HG02588 (cell line): Measurements from ENCODE around the gene WASF3.
"Not testable (repeated sequence)": the region's sequence is repeated elsewhere in the genome, so short reads cannot be mapped to it uniquely, and the experiment has no call there.

Source experiments
- ATAC-seq: cut with Tn5 transposase; IDR thresholded peaks from one replicate; pipeline ENCODE4 v1.9.1; 2021; ENCODE audit warnings: mild to moderate bottlenecking, moderate library complexity; ENCODE audit not compliant: unreplicated experiment

The WASF3 gene

DNA sequence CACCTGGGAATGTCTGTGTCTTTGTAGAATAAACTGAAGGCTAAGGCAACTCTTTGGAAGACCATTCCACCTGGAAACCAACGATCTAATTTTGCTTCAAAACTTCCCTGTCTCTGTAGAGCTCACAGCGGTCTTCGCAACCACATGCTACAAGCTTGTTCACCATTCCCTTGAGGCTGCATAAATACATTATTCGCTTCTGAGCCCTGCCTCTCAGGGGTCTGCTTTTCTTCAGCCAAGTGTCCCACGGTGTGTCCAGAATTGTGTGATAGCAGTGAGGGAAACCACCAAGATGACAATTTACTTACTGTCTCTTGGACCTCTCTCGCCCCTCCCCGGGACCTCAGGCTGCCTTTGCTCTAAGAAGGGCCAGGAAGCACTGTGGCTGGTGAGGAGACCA is 152.0 kb downstream of the WASF3 start:
- ATAC-seq: no peak

DNA sequence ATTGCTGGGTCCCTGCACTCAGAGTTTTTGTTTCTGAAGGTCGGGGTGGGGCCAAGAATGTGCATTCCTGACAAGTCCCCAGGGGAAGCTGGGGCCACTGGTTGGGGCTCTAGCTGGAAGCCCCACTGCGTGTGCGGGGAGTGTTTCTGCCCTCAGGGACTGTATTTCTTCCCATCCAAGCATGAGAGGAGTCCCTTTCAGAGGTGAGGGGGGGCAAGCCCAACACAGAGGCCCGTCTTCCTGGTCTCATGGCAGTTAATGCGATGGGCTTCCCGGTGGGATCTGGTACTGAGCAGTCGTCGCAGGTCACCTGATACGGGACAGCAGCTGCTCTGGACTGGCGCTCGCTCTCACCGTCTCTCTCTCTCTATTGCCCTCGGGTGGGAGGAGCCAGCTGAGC is 152.7 kb downstream of the WASF3 start:
- ATAC-seq: no peak

DNA sequence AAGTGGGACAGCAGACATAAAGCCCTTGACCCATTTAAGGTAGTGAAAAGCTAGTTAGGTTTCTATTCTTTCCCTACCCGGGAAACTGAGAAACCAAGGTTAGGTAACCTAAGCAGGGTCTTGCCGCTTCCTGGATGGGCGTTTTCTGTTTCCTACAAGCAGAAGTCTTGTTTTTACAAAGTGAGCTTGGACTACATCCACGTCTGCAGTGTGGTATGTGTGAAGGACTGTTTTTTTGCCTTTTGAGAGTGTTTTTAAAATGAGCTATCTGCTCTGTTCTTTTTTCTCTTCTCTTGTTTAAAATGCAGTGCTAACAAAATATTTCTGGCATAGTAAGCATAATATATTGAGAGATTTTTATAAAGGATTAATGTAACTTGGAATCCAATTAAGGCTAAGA is 153.7 kb downstream of the WASF3 start:
- no peak for ATAC-seq

DNA sequence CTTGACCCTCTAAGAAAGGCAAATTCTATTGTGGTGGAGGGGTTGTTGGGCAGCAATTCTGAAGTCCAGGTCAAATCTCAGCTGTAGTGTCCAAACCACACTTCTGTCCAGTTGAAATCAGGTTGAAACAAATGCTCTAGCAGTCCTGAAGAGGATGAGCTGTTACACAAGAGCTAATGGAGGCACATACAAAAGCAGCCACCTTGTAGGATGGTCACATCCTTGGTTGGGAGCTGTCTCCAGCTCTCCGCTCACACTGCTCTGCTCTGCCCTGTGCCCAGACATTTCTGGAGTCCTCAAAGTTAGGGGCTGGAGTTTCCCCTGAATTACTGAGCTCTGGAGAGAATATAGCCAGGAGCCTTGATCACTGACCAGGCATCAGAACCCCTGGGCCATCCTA is 155.9 kb downstream of the WASF3 start:
- no peak for ATAC-seq

DNA sequence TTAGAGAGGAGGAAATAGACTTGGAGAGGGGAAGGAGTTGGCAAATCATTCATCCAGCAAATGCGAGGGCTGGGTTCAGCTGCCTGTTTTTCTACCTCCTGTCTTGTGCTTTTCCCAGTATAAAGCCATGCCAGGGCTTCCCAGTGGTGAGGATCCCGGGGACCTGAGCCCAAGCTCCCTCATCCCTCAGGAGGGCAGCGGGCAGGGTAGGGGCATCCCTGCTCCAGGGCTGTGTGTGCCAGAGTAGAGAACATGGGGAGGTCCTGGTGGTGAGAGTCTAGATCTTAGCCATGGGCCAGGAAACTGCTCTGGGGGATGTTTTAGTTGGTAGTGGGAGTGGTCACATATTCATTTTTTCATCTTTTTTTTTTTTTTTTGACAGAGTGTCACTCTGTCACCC is 159.5 kb downstream of the WASF3 start:
- no peak for ATAC-seq

DNA sequence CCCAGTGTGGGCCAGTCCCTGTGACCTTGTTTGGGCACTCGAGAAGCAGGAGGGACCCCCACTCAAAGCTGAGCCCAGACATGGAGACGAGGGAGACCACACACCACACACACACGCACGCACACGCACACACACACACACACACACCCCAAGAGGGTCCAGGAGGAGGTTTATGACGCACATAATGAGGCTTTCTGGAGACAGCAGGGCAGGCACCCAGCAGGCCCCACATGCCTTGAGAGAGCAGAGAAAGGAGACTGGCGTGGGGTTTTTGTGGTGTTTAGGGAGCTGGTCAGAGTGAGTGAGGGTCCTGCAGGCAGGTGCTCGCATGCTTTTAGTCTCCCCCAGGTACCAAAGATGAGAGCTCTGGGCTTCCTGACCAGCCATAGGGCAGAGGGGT is 160.7 kb downstream of the WASF3 start:
- ATAC-seq: no peak

DNA sequence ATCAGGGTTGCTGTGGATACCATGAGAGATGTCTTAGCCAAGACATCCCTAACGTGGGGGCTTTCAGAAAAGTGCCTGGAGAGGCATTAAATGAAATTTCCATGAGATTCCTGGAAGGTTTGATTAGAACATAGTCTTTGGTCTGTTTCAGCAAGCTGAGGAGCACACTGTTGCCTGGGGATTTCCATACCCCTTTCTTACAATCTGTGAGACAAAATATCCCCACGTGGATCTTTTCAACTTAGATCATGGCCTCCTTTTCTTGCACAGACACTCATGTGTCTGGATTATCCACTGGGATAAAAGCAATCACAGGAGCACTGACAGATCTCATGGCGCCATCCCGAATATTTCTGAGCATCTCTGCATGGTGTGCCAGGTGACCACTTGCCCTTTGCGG is 161.4 kb downstream of the WASF3 start:
- ATAC-seq: no peak

DNA sequence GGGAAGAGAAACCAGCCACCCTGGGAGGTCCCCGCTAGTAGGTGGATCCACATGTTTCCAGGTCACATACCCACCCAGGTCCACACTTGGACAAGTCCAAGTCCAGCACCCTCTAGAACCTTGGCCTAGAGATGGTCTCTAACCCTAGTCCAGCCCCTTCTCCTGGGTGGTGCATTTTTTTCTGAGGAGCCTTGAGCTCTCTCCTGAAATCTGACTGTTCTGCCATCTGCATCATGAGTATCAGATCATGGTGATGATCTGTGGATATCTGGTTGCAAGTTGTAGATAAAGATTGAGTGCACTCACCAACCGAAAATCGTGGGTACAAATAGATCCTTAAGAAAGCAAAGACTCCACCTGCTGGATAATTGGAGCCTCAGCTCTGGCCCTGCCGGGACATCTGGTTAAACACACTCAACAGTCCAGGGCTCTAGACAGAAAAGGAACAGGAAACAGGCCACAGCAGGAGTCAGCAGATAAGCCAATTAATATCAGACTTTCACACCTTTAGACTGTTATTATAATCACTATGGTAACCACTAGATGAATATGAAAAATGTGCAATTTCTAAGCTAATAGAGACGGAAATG is 162.0 kb downstream of the WASF3 start:
- no peak for ATAC-seq

DNA sequence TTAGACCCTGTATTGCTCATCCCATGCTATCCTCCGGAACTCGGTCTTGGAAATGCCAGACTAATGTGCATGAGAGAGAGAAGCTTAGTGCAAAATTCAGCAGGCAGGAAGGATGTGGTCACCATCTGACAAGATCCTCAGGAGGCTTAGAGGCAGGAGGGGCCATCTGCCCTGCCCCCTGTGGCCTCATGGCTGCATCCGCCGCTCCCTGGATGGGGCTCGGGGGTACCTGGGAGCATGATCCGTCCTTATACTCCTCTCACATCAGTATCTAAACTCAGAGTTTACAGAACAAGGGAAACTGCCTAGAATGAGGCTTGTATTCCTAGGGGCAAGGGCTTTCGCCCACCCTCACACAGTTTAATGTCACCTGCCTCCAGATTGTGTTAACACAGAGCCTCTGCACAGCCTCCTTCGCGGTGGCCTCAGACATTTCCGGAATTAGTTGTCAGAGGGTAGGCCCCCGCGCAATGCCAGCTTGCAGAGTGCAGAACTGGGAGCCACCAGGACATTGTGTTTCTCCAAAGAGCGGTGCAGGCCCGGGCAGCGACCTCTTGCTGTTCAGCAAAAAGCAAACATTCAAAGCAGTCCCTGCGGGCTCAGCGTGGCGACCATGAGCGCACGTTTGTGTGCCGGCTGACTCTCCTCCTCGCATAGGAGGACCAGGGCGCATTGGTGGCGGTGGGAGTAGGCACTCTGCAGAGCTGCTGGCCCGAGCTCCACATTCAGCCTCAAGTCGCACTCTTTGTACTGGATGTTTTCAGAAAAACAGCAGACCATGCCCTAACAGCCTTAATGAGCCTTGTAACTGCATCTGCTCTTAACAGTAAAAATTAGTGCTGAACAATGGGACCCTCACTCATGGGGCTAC is 164.0 kb downstream of the WASF3 start:
- no peak for ATAC-seq

DNA sequence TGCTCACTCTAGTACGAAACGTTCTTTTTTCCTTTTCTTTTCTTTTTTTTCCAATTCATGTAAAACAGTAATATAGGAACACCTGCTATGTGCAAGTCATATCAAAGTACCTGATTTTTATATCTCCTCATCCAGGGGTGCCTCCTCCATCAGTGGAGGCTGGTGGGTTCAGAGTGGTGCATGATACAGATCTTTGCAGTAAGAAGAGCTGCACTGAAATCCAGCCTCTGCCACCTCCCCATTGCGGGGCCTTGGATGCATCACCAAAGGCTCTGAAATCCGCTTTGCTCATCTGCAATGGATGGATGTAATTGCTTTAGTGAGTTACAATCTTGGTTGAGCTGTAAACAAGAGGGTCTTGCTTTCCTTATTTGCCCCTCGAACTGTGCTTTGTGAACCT is 164.8 kb downstream of the WASF3 start:
- ATAC-seq: no peak

DNA sequence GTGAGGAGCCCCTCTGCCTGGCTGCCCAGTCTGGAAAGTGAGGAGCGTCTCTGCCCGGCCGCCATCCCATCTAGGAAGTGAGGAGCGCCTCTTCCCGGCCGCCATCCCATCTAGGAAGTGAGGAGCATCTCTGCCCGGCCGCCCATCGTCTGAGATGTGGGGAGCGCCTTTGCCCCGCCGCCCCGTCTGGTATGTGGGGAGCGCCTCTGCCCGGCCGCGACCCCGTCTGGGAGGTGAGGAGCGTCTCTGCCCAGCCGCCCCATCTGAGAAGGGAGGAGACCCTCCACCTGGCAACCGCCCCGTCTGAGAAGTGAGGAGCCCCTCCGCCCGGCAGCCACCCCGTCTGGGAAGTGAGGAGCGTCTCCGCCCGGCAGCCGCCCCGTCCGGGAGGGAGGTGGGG is 166.1 kb downstream of the WASF3 start:
- ATAC-seq: not testable (repeated sequence)

DNA sequence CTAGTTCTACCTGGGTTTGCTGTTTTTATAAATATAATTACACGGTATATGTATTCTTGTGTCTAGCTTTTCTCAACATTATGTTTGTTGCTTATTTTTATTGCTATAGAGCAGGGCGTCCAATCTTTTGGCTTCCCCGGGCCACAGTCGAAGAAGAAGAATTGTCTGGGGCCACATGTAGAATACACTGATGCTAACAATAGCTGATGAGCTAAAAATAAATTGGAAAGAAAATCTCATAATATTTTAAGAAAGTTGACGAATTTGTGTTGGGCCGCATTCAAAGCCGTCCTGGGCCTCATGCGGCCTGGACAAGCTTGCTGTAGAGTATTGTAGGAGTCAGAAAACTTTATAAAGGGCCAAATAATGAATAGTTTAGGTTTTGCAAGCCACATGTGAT is 169.2 kb downstream of the WASF3 start:
- no peak for ATAC-seq

DNA sequence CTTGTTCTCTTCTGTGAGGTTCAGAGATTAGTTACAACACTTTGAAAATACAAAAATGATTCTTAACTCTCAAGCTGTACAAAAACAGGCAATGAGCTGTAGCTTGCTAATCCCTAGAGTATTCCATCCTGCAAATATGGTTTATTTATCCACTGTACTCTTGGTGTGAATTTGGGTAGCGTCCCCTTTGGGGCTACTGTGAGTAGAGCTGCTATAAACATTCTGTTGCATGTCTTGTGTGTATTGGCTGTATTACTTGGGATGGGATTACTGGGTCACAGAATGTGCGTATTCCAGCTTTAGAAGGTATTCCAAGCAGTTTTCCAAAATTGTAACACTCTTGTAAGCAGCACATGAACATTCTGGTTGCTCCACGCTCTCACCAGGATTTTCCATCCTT is 169.6 kb downstream of the WASF3 start:
- no peak for ATAC-seq

DNA sequence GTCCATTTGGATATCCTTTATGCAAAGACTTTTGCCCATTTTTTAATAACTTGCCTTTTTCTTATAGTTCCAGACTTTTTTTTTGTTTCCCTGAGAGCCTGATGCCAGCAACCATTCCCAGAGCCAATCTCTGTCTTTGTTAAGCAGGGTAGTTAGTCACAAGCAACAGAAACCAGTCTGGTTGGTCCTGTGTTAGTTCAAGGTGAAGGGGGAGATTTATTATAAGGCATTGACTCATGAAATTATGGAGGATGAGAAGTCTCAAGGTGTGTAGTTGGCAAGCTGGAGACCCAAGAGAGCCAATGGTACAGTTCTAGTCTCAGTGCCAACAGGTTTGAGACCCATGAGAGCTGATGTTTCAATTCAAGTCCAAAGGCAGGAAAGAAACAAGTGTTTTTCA is 170.2 kb downstream of the WASF3 start:
- no peak for ATAC-seq

DNA sequence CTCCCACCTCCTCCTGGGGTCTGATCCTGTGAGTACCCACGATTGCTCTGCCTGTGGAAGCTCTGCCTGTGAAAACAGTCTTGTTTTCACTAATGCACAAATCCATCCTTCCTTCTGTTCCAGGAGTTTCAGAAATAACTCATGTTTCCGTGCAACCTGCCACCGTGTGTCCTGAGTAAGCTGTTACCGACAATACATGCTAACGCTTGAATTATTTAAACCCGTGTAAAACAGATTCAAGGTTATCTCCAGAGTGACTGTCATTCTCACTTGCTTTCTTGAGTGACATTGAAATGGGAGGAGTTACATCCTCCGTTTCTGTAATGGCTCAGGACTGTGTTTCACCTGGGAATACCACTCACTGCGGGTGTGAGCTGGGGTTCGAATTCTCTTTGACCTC is 178.2 kb downstream of the WASF3 start:
- no peak for ATAC-seq
